GM13977 (cell line): Measurements from ENCODE around the gene UQCRQ.
"Not testable (repeated sequence)": the region's sequence is repeated elsewhere in the genome, so short reads cannot be mapped to it uniquely, and the experiment has no call there.

Experiments
- DNase-seq: peaks from one replicate; pipeline ENCODE4 v3.0.0; 2012; ENCODE audit warnings: low spot score
- in situ Hi-C: fragments of 300-500 bp; cut with MboI; formaldehyde crosslinking; loops from one replicate; pipeline ENCODE4 v1.12.0; 2022; ENCODE audit warnings: low sequenced_read_pairs, low pct_unique_long_range_greater_than_20kb, mixed read lengths, inconsistent platforms; ENCODE audit not compliant: unreplicated experiment
- TF ChIP-seq, protein P1 (sequence below): IDR thresholded peaks from 2 replicates; pipeline ENCODE4 v1.5.1; 2012; ENCODE audit warnings: mild to moderate bottlenecking, control low read depth; ENCODE audit not compliant: insufficient read depth; ENCODE audit errors: extremely low read depth, missing control alignments

The UQCRQ gene

DNA sequence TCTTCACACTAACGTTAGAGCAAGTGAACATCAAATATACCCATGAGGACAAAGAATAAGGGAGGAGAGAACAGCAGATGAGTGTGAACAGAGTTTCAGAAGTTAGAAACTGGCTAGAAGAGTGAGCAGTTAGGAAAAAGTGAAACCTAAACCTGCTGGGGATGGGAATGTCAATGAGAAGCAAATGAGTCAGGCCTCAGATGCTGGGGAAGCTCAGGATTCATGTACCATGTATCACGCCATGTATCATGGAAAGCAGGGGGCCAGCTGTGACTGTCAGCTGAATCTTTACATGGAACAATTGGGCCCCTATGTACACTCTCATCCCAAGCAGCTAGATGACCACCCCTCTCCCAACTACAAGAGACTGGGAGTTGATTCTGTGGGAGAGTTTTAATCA lies 16.4 kb upstream of the UQCRQ start:
- in situ Hi-C loops, result no loop called here
- DNase-seq, result no peak
- TF ChIP-seq, protein P1, sequence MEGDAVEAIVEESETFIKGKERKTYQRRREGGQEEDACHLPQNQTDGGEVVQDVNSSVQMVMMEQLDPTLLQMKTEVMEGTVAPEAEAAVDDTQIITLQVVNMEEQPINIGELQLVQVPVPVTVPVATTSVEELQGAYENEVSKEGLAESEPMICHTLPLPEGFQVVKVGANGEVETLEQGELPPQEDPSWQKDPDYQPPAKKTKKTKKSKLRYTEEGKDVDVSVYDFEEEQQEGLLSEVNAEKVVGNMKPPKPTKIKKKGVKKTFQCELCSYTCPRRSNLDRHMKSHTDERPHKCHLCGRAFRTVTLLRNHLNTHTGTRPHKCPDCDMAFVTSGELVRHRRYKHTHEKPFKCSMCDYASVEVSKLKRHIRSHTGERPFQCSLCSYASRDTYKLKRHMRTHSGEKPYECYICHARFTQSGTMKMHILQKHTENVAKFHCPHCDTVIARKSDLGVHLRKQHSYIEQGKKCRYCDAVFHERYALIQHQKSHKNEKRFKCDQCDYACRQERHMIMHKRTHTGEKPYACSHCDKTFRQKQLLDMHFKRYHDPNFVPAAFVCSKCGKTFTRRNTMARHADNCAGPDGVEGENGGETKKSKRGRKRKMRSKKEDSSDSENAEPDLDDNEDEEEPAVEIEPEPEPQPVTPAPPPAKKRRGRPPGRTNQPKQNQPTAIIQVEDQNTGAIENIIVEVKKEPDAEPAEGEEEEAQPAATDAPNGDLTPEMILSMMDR, result no peak

DNA sequence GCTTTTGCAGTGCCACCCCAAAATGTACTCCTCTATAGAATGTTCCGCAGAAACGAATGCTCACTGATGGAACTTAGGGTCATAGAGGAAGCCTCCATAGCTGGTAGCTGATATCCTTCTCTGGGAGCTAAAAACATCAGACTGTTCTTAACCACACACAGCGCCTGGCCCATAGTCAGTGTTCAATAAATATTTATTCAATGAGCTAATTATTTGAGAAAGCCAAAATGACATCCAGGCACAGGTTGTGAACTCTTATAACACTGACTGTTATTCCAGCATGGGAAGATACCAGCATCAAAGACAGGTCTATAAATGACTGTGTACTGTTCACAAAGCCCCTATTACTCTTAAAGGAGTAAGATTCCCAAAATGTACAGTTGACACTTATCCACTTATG lies 13.1 kb upstream of the UQCRQ start:
- TF ChIP-seq, protein P1, result no peak
- no peak for DNase-seq
- in situ Hi-C loops, result no loop called here

DNA sequence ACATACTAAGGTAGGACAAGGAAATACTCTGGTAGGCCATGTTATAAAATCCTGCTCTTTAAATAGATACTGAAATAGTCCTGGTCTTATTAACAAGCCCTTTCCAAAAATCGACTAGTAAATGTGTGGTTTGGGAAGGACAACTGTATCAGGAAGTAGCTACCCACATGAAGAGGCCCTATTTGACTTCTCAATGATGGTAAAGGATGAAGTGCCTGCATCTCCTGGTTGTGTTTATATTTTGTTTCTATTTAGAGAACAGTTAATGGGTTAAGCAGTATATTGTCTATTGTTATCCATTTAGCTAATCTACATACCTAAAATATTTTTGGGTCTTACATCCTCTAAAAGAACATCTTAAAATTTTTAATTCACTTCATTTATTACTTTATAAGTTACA lies 12.7 kb upstream of the UQCRQ start:
- DNase-seq, result no peak
- in situ Hi-C loops, result no loop called here
- TF ChIP-seq, protein P1, result no peak

DNA sequence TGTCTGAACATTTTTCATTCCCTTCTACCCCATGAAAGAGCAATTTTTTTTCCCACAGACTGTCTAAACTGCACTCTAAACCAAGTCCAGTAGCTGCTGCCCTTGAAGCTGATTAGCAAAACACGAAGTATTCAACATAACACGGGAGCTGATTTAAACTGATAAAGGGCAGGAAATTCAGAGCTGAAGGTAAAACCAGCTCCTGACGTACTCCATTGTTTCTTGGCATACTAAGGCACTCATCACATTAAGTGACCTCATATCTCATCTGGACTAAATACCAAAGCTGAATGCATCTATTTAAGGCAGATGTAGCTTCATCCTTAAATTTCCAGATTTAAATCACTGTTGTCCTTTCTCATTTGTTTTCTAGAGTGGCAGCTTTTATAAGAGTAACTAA lies 12.1 kb upstream of the UQCRQ start:
- in situ Hi-C loops, result no loop called here
- DNase-seq, result no peak
- TF ChIP-seq, protein P1, result no peak

DNA sequence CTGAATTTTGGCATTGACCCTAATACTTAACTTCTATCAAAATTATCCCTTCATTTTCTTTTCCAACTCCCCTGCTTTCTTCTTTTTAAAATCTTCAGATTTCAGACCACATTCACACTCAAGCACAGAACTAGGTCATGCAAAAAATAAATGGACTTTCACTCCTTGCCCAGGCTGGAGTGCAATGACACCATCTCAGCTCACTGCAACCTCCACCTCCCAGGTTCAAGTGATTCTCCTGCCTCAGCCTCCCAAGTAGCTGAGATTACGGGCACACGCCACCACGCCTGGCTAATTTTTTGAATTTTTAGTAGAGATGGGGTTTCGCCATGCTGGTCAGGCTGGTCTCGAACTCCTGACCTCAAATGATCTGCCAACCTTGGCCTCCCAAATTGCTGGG lies 11.4 kb upstream of the UQCRQ start:
- in situ Hi-C loops, DNase-seq: not testable (repeated sequence)

DNA sequence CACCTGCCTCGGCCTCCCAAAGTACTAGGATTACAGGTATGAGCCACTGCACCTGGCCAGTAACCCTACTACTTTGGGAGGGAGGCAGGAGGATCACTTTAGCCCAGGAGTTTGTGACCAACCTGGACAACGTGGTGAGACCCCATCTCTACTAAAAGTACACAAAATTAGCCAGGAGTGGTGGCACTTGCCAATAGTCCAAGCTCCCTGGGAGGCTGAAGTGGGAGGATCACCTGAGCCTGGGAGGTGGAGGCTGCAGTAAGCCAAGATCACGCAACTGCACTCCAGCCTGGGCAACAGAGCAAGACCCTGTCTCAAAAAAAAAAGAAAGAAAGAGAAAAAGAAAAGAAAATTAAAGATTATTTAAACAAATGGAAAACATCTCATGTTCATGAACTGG lies 10.4 kb upstream of the UQCRQ start:
- in situ Hi-C loops, result no loop called here
- TF ChIP-seq, protein P1, result no peak
- no peak for DNase-seq

DNA sequence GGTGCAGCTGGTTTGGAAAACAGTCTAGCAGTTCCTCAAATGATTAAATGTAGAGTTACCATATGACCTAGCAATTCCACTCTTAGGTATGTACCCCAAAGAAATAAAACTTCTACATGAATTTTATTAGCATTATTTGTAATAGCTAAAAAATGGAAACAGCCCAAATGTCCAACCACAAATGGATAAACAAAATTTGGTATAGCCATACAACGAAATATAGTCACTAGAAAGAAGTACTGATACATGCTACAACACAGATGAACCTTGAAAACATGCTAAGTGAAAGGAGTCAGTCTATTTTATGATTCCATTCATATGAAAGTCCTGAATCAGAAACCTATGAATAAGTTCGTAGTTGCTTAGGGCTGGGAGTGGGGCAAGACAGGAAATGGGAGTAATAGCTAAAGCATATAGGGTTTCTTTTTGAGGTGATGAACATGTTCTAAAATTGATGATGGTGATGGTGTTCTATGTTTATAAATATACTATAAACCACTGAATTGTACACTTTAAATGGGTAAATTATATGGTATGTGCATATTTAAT lies 6.5 kb upstream of the UQCRQ start:
- DNase-seq, result no peak
- TF ChIP-seq, protein P1, result no peak
- in situ Hi-C loops, result no loop called here
